IMR-90 (cell line): ENCODE data around the gene FAM83F. TPM values are rescaled to one million over a fixed set of nuclear protein-coding genes. Genes with fewer than 3 reads are reported as not detected.

Experiments
- ATAC-seq: fragments of 200-7000 bp; cut with Tn5 transposase; 2 replicates; pipeline ENCODE4 v1.9.1; 2020; ENCODE audit warnings: low read depth, mild to moderate bottlenecking, moderate library complexity
- BruUV-seq: library from RNA; stranded (reverse); fragments of 400-500 nt; replicated peaks from 2 replicates; lab custom pipeline; 2021; lab: Mats Ljungman, UMichigan
- CTCF ChIA-PET: fragments of 300-600 bp; formaldehyde crosslinking; extraction: SDS; loops from one replicate; lab custom pipeline; 2021; ENCODE audit warnings: antibody characterized with exemption; lab: Yijun Ruan, JAX
- POLR2A ChIA-PET: fragments of 300-600 bp; sonication (Branson Sonifier 250); formaldehyde crosslinking; loops from one replicate; lab custom pipeline; 2022; ENCODE audit warnings: antibody characterized with exemption; ENCODE audit not compliant: unreplicated experiment; lab: Charles Lee
- DNase-seq: peaks from one replicate; pipeline ENCODE4 v3.0.0; 2013
- H2AFZ ChIP-seq: replicated peaks from 2 replicates; pipeline ENCODE3; 2013; ENCODE audit warnings: low read length, mild to moderate bottlenecking; ENCODE audit not compliant: poor library complexity
- H2AK5ac ChIP-seq: 2 replicates; pipeline ENCODE4 v1.6.1; 2013; ENCODE audit warnings: low read depth, low read length, inconsistent platforms
- H2AK9ac ChIP-seq: replicated peaks from 2 replicates; pipeline ENCODE3; 2013; ENCODE audit warnings: mild to moderate bottlenecking, low read depth, low read length, moderate library complexity; ENCODE audit not compliant: poor library complexity
- H2BK120ac ChIP-seq: 2 replicates; pipeline ENCODE4 v1.6.1; 2013; ENCODE audit warnings: low read depth, low read length, inconsistent platforms
- H2BK15ac ChIP-seq: 3 replicates; pipeline ENCODE4 v1.6.1; 2013; ENCODE audit warnings: low read depth, low read length, inconsistent platforms
- H2BK20ac ChIP-seq: 2 replicates; pipeline ENCODE4 v1.6.1; 2013; ENCODE audit warnings: low read depth, mild to moderate bottlenecking, inconsistent platforms, low read length, moderate library complexity
- H2BK5ac ChIP-seq: 2 replicates; pipeline ENCODE4 v1.6.1; 2013; ENCODE audit warnings: mild to moderate bottlenecking, low read depth, low read length, inconsistent platforms; ENCODE audit not compliant: poor library complexity, severe bottlenecking
- H3K14ac ChIP-seq: replicated peaks from 2 replicates; pipeline ENCODE4 v1.6.1; 2013; ENCODE audit warnings: low read depth, low read length, inconsistent platforms
- H3K18ac ChIP-seq: 2 replicates; pipeline ENCODE4 v1.6.1; 2013; ENCODE audit warnings: low read depth, low read length, control low read depth
- H3K23ac ChIP-seq: 2 replicates; pipeline ENCODE4 v1.6.1; 2013; ENCODE audit warnings: low read depth, low read length, inconsistent platforms
- H3K27ac ChIP-seq: 2 replicates; pipeline ENCODE4 v1.5.1; 2013; ENCODE audit warnings: mild to moderate bottlenecking, control low read depth, low read length; ENCODE audit not compliant: insufficient read depth
- H3K27me3 ChIP-seq: 2 replicates; pipeline ENCODE4 v1.6.1; 2013; ENCODE audit warnings: low read length; ENCODE audit not compliant: control insufficient read depth, insufficient read depth
- H3K36me3 ChIP-seq: 2 replicates; pipeline ENCODE4 v1.6.1; 2013; ENCODE audit warnings: low read length, mixed read lengths; ENCODE audit not compliant: control insufficient read depth, insufficient read depth
- H3K4ac ChIP-seq: 2 replicates; pipeline ENCODE4 v1.6.1; 2013; ENCODE audit warnings: low read depth, low read length, inconsistent platforms
- H3K4me1 ChIP-seq: 2 replicates; pipeline ENCODE4 v1.6.1; 2013; ENCODE audit warnings: low read length, mixed read lengths; ENCODE audit not compliant: control insufficient read depth, insufficient read depth
- H3K4me2 ChIP-seq: 2 replicates; pipeline ENCODE4 v1.6.1; 2013; ENCODE audit warnings: low read depth, mild to moderate bottlenecking, control low read depth, low read length, moderate library complexity
- H3K4me3 ChIP-seq: 2 replicates; pipeline ENCODE4 v1.5.1; 2013; ENCODE audit warnings: low read depth, mild to moderate bottlenecking, control low read depth, low read length, moderate library complexity; ENCODE audit not compliant: insufficient read depth
- H3K56ac ChIP-seq: 2 replicates; pipeline ENCODE4 v1.6.1; 2013; ENCODE audit warnings: low read length, inconsistent platforms; ENCODE audit not compliant: insufficient read depth; ENCODE audit errors: extremely low read depth
- H3K79me1 ChIP-seq, 2 experiments: 2 replicates each; pipeline ENCODE4 v1.6.1; 2013; ENCODE audit warnings: low read length in 2 of 2, inconsistent platforms in 1 of 2, low read depth in 1 of 2
- H3K9ac ChIP-seq: 2 replicates; pipeline ENCODE4 v1.6.1; 2013; ENCODE audit warnings: low read depth, low read length, control low read depth
- H3K9me1 ChIP-seq: 2 replicates; pipeline ENCODE4 v1.6.1; 2013; ENCODE audit warnings: low read length, inconsistent platforms; ENCODE audit not compliant: insufficient read depth
- H3K9me3 ChIP-seq: 2 replicates; pipeline ENCODE4 v1.6.1; 2013; ENCODE audit warnings: low read length; ENCODE audit not compliant: control insufficient read depth, insufficient read depth
- H4K20me1 ChIP-seq: 2 replicates; pipeline ENCODE4 v1.6.1; 2013; ENCODE audit warnings: low read length, inconsistent platforms; ENCODE audit not compliant: insufficient read depth
- H4K5ac ChIP-seq: 2 replicates; pipeline ENCODE4 v1.6.1; 2013; ENCODE audit warnings: mild to moderate bottlenecking, low read depth, low read length, control low read depth
- H4K8ac ChIP-seq, 2 experiments: 2 replicates each; pipeline ENCODE4 v1.6.1; 2013; ENCODE audit warnings: low read depth in 2 of 2, low read length in 2 of 2, control low read depth in 1 of 2, inconsistent platforms in 1 of 2
- H4K91ac ChIP-seq: 2 replicates; pipeline ENCODE4 v1.6.1; 2013; ENCODE audit warnings: low read depth, low read length, inconsistent platforms; ENCODE audit not compliant: insufficient read depth
- BHLHE40 ChIP-seq: fragments of 150-350 bp; IDR thresholded peaks from 2 replicates; pipeline ENCODE4 v1.6.1; 2016; ENCODE audit warnings: mild to moderate bottlenecking, low read depth, low read length
- CEBPB ChIP-seq: IDR thresholded peaks from 2 replicates; pipeline ENCODE4 v1.6.1; 2012; ENCODE audit warnings: low read depth, low read length, improper control_type of control experiment
- CHD1 ChIP-seq: IDR thresholded peaks from 2 replicates; pipeline ENCODE4 v1.6.1; 2012; ENCODE audit warnings: low read depth, low read length, improper control_type of control experiment
- CTCF ChIP-seq: conservative IDR thresholded peaks from 2 replicates; pipeline ENCODE4 v1.5.1; 2012; ENCODE audit warnings: mild to moderate bottlenecking, low read depth, low read length, improper control_type of control experiment
- ELK1 ChIP-seq: fragments of 150-350 bp; IDR thresholded peaks from 2 replicates; pipeline ENCODE4 v1.6.1; 2016; ENCODE audit warnings: low read depth, mild to moderate bottlenecking, low read length, moderate library complexity, borderline replicate concordance
- FOS ChIP-seq: fragments of 150-350 bp; IDR thresholded peaks from 2 replicates; pipeline ENCODE4 v1.6.1; 2016; ENCODE audit warnings: low read depth, low read length
- MAFK ChIP-seq: IDR thresholded peaks from 2 replicates; pipeline ENCODE4 v1.6.1; 2012; ENCODE audit warnings: low read depth, low read length, improper control_type of control experiment
- MAZ ChIP-seq: IDR thresholded peaks from 2 replicates; pipeline ENCODE4 v1.6.1; 2012; ENCODE audit warnings: low read depth, mild to moderate bottlenecking, low read length, improper control_type of control experiment, moderate library complexity, borderline replicate concordance
- MXI1 ChIP-seq: IDR thresholded peaks from 2 replicates; pipeline ENCODE4 v1.6.1; 2012; ENCODE audit warnings: low read depth, mild to moderate bottlenecking, low read length, moderate library complexity, borderline replicate concordance
- NFE2L2 ChIP-seq: fragments of 150-350 bp; IDR thresholded peaks from 2 replicates; pipeline ENCODE4 v1.6.1; 2016; ENCODE audit warnings: low read depth, mild to moderate bottlenecking, low read length
- POLR2A ChIP-seq: IDR thresholded peaks from 2 replicates; pipeline ENCODE4 v1.6.1; 2012; ENCODE audit warnings: mild to moderate bottlenecking, low read depth, low read length
- RAD21 ChIP-seq: IDR thresholded peaks from 2 replicates; pipeline ENCODE4 v1.6.1; 2012; ENCODE audit warnings: low read length, improper control_type of control experiment
- RCOR1 ChIP-seq: IDR thresholded peaks from 2 replicates; pipeline ENCODE4 v1.6.1; 2012; ENCODE audit warnings: mild to moderate bottlenecking, low read length, improper control_type of control experiment; ENCODE audit not compliant: insufficient replicate concordance
- RFX5 ChIP-seq: IDR thresholded peaks from 2 replicates; pipeline ENCODE4 v1.8.0; 2012; ENCODE audit warnings: low read depth, mild to moderate bottlenecking, low read length, moderate library complexity
- SMC3 ChIP-seq: fragments of 150-350 bp; IDR thresholded peaks from 2 replicates; pipeline ENCODE4 v1.6.1; 2016; ENCODE audit warnings: low read depth, mild to moderate bottlenecking, antibody characterized with exemption, low read length, moderate library complexity
- USF2 ChIP-seq: fragments of 150-350 bp; IDR thresholded peaks from 2 replicates; pipeline ENCODE4 v1.6.1; 2017; ENCODE audit warnings: mild to moderate bottlenecking, antibody characterized with exemption, low read length, low read depth
- WGBS, 2 experiments: methylation state at CpG; one replicate each; pipeline versions ENCODE4 v1.1.5 to v1.1.7; 2013; ENCODE audit warnings: missing lambda C conversion rate in 2 of 2; ENCODE audit not compliant: insufficient read length in 1 of 2; ENCODE audit errors: extremely low coverage in 2 of 2; 5-methylcytosine and 5-hydroxymethylcytosine counted together
- dilution Hi-C: fragments of 300-500 bp; cut with HindIII; formaldehyde crosslinking; loops from one replicate; pipeline ENCODE4 v1.14.3; 2018; ENCODE audit warnings: low sequenced_read_pairs; ENCODE audit not compliant: unreplicated experiment
- in situ Hi-C: fragments of 300-500 bp; cut with MboI; formaldehyde crosslinking; loops from 3 replicates; pipeline ENCODE4 v1.14.3; 2019; ENCODE audit warnings: low sequenced_read_pairs, inconsistent platforms, mixed read lengths
- intact Hi-C: fragments of 100-400 bp; cut with micrococcal nuclease; formaldehyde crosslinking; loops from 2 replicates; pipeline ENCODE4 v1.10.0; 2022
- polyA plus RNA-seq, 3 experiments: library from polyadenylated mRNA; depleted of rRNA; stranded (reverse); fragments of >200 nt; gene quantifications; 2 replicates each; pipeline ENCODE4 v1.2.3, GENCODE V29; 2012; ENCODE audit warnings: low replicate concordance in 1 of 3
- total RNA-seq: library from RNA; depleted of rRNA; stranded (reverse); fragments of >200 nt; gene quantifications from 2 replicates; pipeline ENCODE4 v1.2.3, GENCODE V29; 2012

Gene FAM83F
- total and polyA plus RNA-seq, 2 of the 4 experiments (the other 2 are of a cell fraction) = not detected

GRCh38 chr22:40026641-40027040 is 31.9 kb downstream of the FAM83F start:
- Histone ChIP-seq H3K4me3 (no peak overlapping the region), H3K36me3 (no peaks in the 10 kb centered on the region), H3K14ac (no peak overlapping the region), H4K5ac (no peak overlapping the region), H3K18ac (no peak overlapping the region), H2AFZ (no peak overlapping the region), H2AK5ac (no peak overlapping the region), H4K91ac (no peak overlapping the region), H4K20me1 (no peaks in the 10 kb centered on the region), H2AK9ac (no peak overlapping the region), H3K9me1 (no peaks in the 10 kb centered on the region), H2BK20ac (no peak overlapping the region), H3K79me1 (no peaks in the 10 kb centered on the region), H3K23ac (no peak overlapping the region), H3K4me1 (no peaks in the 10 kb centered on the region), H2BK15ac (no peak overlapping the region), H2BK120ac (no peak overlapping the region), H3K4me2 (no peak overlapping the region), H3K27ac (no peak overlapping the region), H2BK5ac (no peak overlapping the region), H3K9ac (no peak overlapping the region), H3K27me3 (peaks cover 64% of the 10 kb centered on the region), H3K56ac (no peak overlapping the region), H3K9me3 (no peaks in the 10 kb centered on the region), H4K8ac (no peak overlapping the region), H3K4ac (no peak overlapping the region)
- TF ChIP-seq RCOR1 = no peak
- no peak for TF ChIP-seq POLR2A
- no peak for TF ChIP-seq USF2
- TF ChIP-seq FOS = no peak
- TF ChIP-seq NFE2L2 = no peak
- no peak for TF ChIP-seq RAD21
- no peak for TF ChIP-seq MXI1
- no peak for TF ChIP-seq CHD1
- no peak for TF ChIP-seq MAFK
- no peak for TF ChIP-seq ELK1
- TF ChIP-seq CEBPB = no peak
- TF ChIP-seq BHLHE40 = no peak
- no peak for TF ChIP-seq MAZ
- TF ChIP-seq CTCF = no peak
- TF ChIP-seq RFX5 = no peak
- no peak for TF ChIP-seq SMC3
- ATAC-seq (no peak), DNase-seq (no peak)
- in situ Hi-C loops = loop anchor here (5.0 to 25.0 kb wide), 2 partner anchors 489 to 864 kb away; partner anchors contain the start of gene CBX7
- intact Hi-C loops = no loop called here
- dilution Hi-C loops = no loop called here
- POLR2A ChIA-PET = no interaction called here
- CTCF ChIA-PET = no interaction called here
- WGBS, 2 experiments = 55% methylated on average over 2 of the region's 7 CpGs; no CpG with 5 or more reads in 1 of the 2 experiments
- no TSS peak for BruUV-seq
